Esophagus muscularis mucosa (tissue), 3 donors: ENCODE data around the gene S100A2.

ENCODE experiments used
- POLR2A ChIP-seq: fragments of 450-650 bp; IDR thresholded peaks from one replicate; pipeline ENCODE4 v1.6.1; 2017; ENCODE audit warnings: antibody characterized with exemption, moderate library complexity, mild to moderate bottlenecking, low read depth
- TF ChIP-seq, protein P1 (sequence below), 3 experiments: fragments of 200-600 bp in 2 of 3; fragments of 450-650 bp in 1 of 3; sonication (generic) in 2 of 3; IDR thresholded peaks; one replicate each; pipeline ENCODE4 v1.5.1; 2017 to 2019; ENCODE audit warnings: antibody characterized with exemption in 3 of 3, mild to moderate bottlenecking in 2 of 3, moderate library complexity in 1 of 3

DNA sequence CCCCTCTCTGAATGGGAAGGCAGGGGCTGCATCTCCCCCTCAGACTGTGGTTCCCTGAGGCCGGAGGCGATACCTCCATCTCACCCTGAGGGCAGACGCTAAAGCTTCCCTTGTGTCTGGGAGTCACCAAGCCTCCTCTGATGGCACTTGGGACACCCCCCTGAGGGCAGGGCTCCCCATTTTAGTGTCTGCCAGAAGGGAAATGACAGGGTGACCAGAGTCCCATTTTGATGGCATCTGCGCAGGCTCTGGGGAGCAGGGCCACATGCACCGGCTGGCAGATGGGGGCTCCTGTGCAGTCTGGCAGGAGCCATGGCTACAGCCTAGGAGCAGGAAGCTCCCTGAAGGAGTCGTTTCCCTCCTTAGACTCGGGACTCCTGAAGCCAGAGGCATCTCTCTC is 1.7 kb downstream of the S100A2 start:
- TF ChIP-seq, protein P1, sequence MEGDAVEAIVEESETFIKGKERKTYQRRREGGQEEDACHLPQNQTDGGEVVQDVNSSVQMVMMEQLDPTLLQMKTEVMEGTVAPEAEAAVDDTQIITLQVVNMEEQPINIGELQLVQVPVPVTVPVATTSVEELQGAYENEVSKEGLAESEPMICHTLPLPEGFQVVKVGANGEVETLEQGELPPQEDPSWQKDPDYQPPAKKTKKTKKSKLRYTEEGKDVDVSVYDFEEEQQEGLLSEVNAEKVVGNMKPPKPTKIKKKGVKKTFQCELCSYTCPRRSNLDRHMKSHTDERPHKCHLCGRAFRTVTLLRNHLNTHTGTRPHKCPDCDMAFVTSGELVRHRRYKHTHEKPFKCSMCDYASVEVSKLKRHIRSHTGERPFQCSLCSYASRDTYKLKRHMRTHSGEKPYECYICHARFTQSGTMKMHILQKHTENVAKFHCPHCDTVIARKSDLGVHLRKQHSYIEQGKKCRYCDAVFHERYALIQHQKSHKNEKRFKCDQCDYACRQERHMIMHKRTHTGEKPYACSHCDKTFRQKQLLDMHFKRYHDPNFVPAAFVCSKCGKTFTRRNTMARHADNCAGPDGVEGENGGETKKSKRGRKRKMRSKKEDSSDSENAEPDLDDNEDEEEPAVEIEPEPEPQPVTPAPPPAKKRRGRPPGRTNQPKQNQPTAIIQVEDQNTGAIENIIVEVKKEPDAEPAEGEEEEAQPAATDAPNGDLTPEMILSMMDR (IDR thresholded peaks at IDR 0.05): no peak
- no peak for TF ChIP-seq POLR2A
